ENCODE results near the gene AGPAT4.

DNA sequence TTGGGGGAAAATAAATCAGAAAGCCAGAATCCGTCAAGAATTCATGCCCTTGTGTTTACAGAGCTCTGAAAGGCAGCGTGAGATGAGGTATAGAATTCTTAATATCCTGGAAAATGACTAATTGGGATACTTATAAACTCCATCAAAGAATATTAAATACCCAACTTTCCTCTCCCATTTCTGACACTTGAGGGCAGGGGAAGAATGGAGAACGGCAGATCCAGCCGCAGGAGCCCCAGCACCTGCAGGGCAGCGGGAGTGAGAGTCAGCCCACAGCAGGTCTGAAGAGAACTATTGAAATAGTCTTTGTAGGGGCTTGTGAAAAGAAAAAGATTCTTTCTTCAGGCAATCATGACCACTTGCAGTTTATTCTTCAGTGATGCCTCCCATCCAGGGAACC, 107.2 kb downstream of the AGPAT4 start:
- TF ChIP-seq EZH2phosphoT487 (IDR thresholded peaks at IDR 0.05; ENCODE audit: insufficient read depth, low read depth) (no peak), EZH2 (IDR thresholded peaks at IDR 0.05; ENCODE audit: insufficient read depth, poor library complexity, severe bottlenecking) (no peak)

Data from GM23248 (cell line).